Rectal smooth muscle tissue (tissue), 1 donor: ENCODE measurements around the gene FANCD2OS.

Source experiments
- H3K27ac ChIP-seq: one replicate; pipeline ENCODE4 v1.7.0; 2013; ENCODE audit warnings: low read depth, low read length, inconsistent platforms
- H3K27me3 ChIP-seq: one replicate; pipeline ENCODE4 v1.7.0; 2013; ENCODE audit warnings: low read length; ENCODE audit not compliant: control insufficient read depth, insufficient read depth
- H3K36me3 ChIP-seq: one replicate; pipeline ENCODE4 v1.7.0; 2013; ENCODE audit warnings: low read length; ENCODE audit not compliant: control insufficient read depth, insufficient read depth
- H3K4me1 ChIP-seq: one replicate; pipeline ENCODE4 v1.7.0; 2013; ENCODE audit warnings: low read length; ENCODE audit not compliant: control insufficient read depth, insufficient read depth
- H3K4me3 ChIP-seq: one replicate; pipeline ENCODE4 v1.7.0; 2013; ENCODE audit warnings: low read length
- H3K9ac ChIP-seq: one replicate; pipeline ENCODE4 v1.7.0; 2013; ENCODE audit warnings: low read length

Gene FANCD2OS

GRCh38 chr3:10108091-10108490, at the start of gene FANCD2OS:
FANCD2OS (minus strand) TSS chr3:10108255; CDS start chr3:10104774, 3,481 bp downstream.
- no peaks in the 10 kb centered on the region for H3K36me3 ChIP-seq
- no peaks in the 10 kb centered on the region for H3K27me3 ChIP-seq
- no peak within 1 kb of the TSS for H3K27ac ChIP-seq
- H3K4me3 ChIP-seq, result no peak within 1 kb of the TSS
- H3K4me1 ChIP-seq, result no peaks in the 10 kb centered on the region
- no peak within 1 kb of the TSS for H3K9ac ChIP-seq

- Histone ChIP-seq H3K27ac (no peak overlapping the region), H3K36me3 (no peaks in the 10 kb centered on the region), H3K27me3 (no peaks in the 10 kb centered on the region), H3K9ac (no peak overlapping the region), H3K4me1 (no peaks in the 10 kb centered on the region), H3K4me3 (no peak overlapping the region)
Measured at GRCh38 chr3:10157031-10157430, 49.0 kb upstream of the FANCD2OS start.

- H3K27me3 ChIP-seq, result no peaks in the 10 kb centered on the region
- H3K4me3 ChIP-seq, result no peak overlapping the region
- H3K4me1 ChIP-seq, result no peaks in the 10 kb centered on the region
- H3K27ac ChIP-seq, result no peak overlapping the region
- H3K9ac ChIP-seq, result no peak overlapping the region
- no peaks in the 10 kb centered on the region for H3K36me3 ChIP-seq
Measured at GRCh38 chr3:10155658-10156057, 47.6 kb upstream of the FANCD2OS start.

- H3K36me3 ChIP-seq, result peaks cover 5% of the 10 kb centered on the region
- H3K9ac ChIP-seq, result no peak overlapping the region
Measured at GRCh38 chr3:10155123-10155472, 47.0 kb upstream of the FANCD2OS start.

GRCh38 chr3:10154335-10155122, 46.5 kb upstream of the FANCD2OS start:
- Histone ChIP-seq H3K36me3 (peaks cover 10% of the 10 kb centered on the region), H3K27me3 (no peaks in the 10 kb centered on the region), H3K4me1 (no peaks in the 10 kb centered on the region), H3K4me3 (no peak overlapping the region), H3K9ac (no peak overlapping the region), H3K27ac (no peak overlapping the region)

More at GRCh38 chr3:10155123-10155472, 47.0 kb upstream of the FANCD2OS start:
- H3K4me3 ChIP-seq, result no peak overlapping the region
- H3K4me1 ChIP-seq, result no peaks in the 10 kb centered on the region
- no peak overlapping the region for H3K27ac ChIP-seq
- H3K27me3 ChIP-seq, result no peaks in the 10 kb centered on the region

GRCh38 chr3:10150987-10151386, 42.9 kb upstream of the FANCD2OS start:
- peaks cover 15% of the 10 kb centered on the region for H3K36me3 ChIP-seq
- no peak overlapping the region for H3K27ac ChIP-seq
- H3K4me3 ChIP-seq, result no peak overlapping the region
- no peaks in the 10 kb centered on the region for H3K27me3 ChIP-seq
- no peak overlapping the region for H3K9ac ChIP-seq
- no peaks in the 10 kb centered on the region for H3K4me1 ChIP-seq

- Histone ChIP-seq H3K27ac (no peak overlapping the region), H3K4me3 (no peak overlapping the region), H3K27me3 (no peaks in the 10 kb centered on the region), H3K36me3 (peaks cover 15% of the 10 kb centered on the region), H3K4me1 (no peaks in the 10 kb centered on the region), H3K9ac (no peak overlapping the region)
Measured at GRCh38 chr3:10149226-10149625, 41.2 kb upstream of the FANCD2OS start.

- Histone ChIP-seq H3K27me3 (no peaks in the 10 kb centered on the region), H3K4me1 (peaks cover 2% of the 10 kb centered on the region), H3K4me3 (no peak overlapping the region), H3K36me3 (peaks cover 15% of the 10 kb centered on the region), H3K27ac (no peak overlapping the region), H3K9ac (no peak overlapping the region)
Measured at GRCh38 chr3:10145685-10146084, 37.6 kb upstream of the FANCD2OS start.

GRCh38 chr3:10142707-10143560, 34.9 kb upstream of the FANCD2OS start:
- no peaks in the 10 kb centered on the region for H3K27me3 ChIP-seq
- H3K27ac ChIP-seq, result no peak overlapping the region
- no peak overlapping the region for H3K9ac ChIP-seq
- peaks cover 2% of the 10 kb centered on the region for H3K36me3 ChIP-seq
- H3K4me3 ChIP-seq, result peak overlapping the region; percentile 62
- H3K4me1 ChIP-seq, result peaks cover 2% of the 10 kb centered on the region

GRCh38 chr3:10140996-10141546, 33.0 kb upstream of the FANCD2OS start:
- H3K27me3 ChIP-seq, result no peaks in the 10 kb centered on the region
- H3K9ac ChIP-seq, result no peak overlapping the region
- peak overlapping the region; percentile 86 for H3K27ac ChIP-seq
- peak overlapping the region; percentile 59 for H3K4me3 ChIP-seq
- H3K36me3 ChIP-seq, result no peaks in the 10 kb centered on the region
- H3K4me1 ChIP-seq, result peaks cover 2% of the 10 kb centered on the region

GRCh38 chr3:10137178-10137577, 29.1 kb upstream of the FANCD2OS start:
- Histone ChIP-seq H3K36me3 (no peaks in the 10 kb centered on the region), H3K27ac (no peak overlapping the region), H3K4me3 (no peak overlapping the region), H3K9ac (no peak overlapping the region), H3K4me1 (no peaks in the 10 kb centered on the region), H3K27me3 (no peaks in the 10 kb centered on the region)

- H3K9ac ChIP-seq, result no peak overlapping the region
- no peaks in the 10 kb centered on the region for H3K27me3 ChIP-seq
- no peaks in the 10 kb centered on the region for H3K36me3 ChIP-seq
- no peak overlapping the region for H3K4me3 ChIP-seq
- no peaks in the 10 kb centered on the region for H3K4me1 ChIP-seq
- H3K27ac ChIP-seq, result no peak overlapping the region
Measured at GRCh38 chr3:10136426-10137005, 28.5 kb upstream of the FANCD2OS start.
